IMR-90 (cell line): ENCODE measurements around the gene STUM.
"Not testable (repeated sequence)": the region's sequence is repeated elsewhere in the genome, so short reads cannot be mapped to it uniquely, and the experiment has no call there.

Source experiments
- BHLHE40 ChIP-seq: fragments of 150-350 bp; IDR thresholded peaks from 2 replicates; pipeline ENCODE4 v1.6.1; 2016; ENCODE audit warnings: mild to moderate bottlenecking, low read depth, low read length
- MAFK ChIP-seq: IDR thresholded peaks from 2 replicates; pipeline ENCODE4 v1.6.1; 2012; ENCODE audit warnings: low read depth, low read length, improper control_type of control experiment
- MXI1 ChIP-seq: IDR thresholded peaks from 2 replicates; pipeline ENCODE4 v1.6.1; 2012; ENCODE audit warnings: low read depth, mild to moderate bottlenecking, low read length, moderate library complexity, borderline replicate concordance
- RFX5 ChIP-seq: IDR thresholded peaks from 2 replicates; pipeline ENCODE4 v1.8.0; 2012; ENCODE audit warnings: low read depth, mild to moderate bottlenecking, low read length, moderate library complexity

- TF ChIP-seq MXI1, RFX5, MAFK, BHLHE40: not testable (repeated sequence)
Observed at GRCh38 chr1:226639206-226639605, 90.6 kb downstream of the STUM start.
